Bronchial epithelial cell (primary cell): Measurements from ENCODE around the gene PSMD8. TPM values are rescaled to one million over a fixed set of nuclear protein-coding genes. Genes with fewer than 3 reads are reported as not detected.
"Not testable (repeated sequence)": the region's sequence is repeated elsewhere in the genome, so short reads cannot be mapped to it uniquely, and the experiment has no call there.

Experiments used
- DNase-seq: peaks from one replicate; pipeline ENCODE4 v3.0.0-alpha.2; 2010; ENCODE audit warnings: low read depth
- FAIRE-seq: peaks from 2 replicates; lab custom pipeline; 2011; peaks lifted over from hg19 to GRCh38; lab: Jason Lieb, UNC
- H3K27me3 ChIP-seq: 2 replicates; pipeline ENCODE4 v1.5.1; 2011; ENCODE audit warnings: low read length; ENCODE audit not compliant: control insufficient read depth, insufficient read depth
- H3K36me3 ChIP-seq: 2 replicates; pipeline ENCODE4 v1.5.1; 2011; ENCODE audit warnings: low read length; ENCODE audit not compliant: control insufficient read depth, insufficient read depth
- H3K4me3 ChIP-seq: 2 replicates; pipeline ENCODE4 v1.5.1; 2011; ENCODE audit warnings: mild to moderate bottlenecking, low read depth, low read length, control low read depth
- CTCF ChIP-seq: IDR thresholded peaks from 2 replicates; pipeline ENCODE4 v1.5.1; 2011; ENCODE audit warnings: mild to moderate bottlenecking, moderate library complexity, low read length, control low read depth, inconsistent platforms; ENCODE audit not compliant: insufficient read depth, severe bottlenecking
- total RNA-seq: library from RNA; depleted of rRNA; stranded (reverse); fragments of >200 nt; gene quantifications from 2 replicates; pipeline ENCODE4 v1.2.1, GENCODE V29; 2014

The PSMD8 gene
- total RNA-seq, 1 donor from 2014 or later, result 260 TPM

DNA sequence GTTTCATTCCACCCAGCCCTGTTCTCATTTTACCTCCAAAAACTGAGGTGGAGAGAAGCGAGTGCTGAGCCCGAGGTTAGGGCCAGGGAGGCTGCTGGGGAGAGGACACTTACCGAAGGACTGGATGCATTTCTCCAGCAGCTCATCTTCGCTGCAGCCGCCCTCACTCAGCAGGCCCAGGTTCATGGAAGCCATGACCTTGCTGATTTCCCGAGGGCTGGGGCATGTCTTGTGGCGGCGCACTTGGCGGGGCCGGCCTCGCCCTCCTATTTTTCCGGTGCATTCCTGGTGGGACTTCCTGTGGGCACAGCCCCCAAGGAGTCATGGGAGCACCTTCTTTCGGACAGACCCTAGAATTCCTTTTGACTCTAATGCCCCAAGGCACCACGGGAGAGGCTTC is 47.5 kb downstream of the PSMD8 start:
- FAIRE-seq (no peak), DNase-seq (no peak)
- Histone ChIP-seq H3K4me3 (no peak overlapping the region), H3K27me3 (no peaks in the 10 kb centered on the region), H3K36me3 (no peaks in the 10 kb centered on the region)
- no peak for TF ChIP-seq CTCF

DNA sequence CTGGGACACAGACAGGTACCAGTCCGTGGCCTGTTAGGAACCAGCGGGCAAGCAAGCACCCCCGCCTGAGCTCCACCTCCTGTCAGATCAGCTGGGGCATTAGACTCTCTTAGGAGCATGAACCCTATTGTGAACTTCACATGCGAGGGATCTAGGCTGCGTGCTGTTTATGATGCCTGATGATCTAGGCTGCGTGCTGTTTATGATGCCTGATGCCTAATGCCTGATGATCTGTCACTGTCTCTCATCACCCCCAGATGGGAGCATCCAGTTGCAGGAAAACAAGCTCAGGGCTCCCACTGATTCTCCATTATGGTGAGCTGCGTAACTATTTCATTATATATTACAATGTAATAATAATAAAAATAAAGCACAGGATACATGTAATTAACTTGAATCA is 48.1 kb downstream of the PSMD8 start:
- DNase-seq, result no peak
- no peaks in the 10 kb centered on the region for H3K27me3 ChIP-seq
- H3K4me3 ChIP-seq, result no peak overlapping the region
- H3K36me3 ChIP-seq, result no peaks in the 10 kb centered on the region
- TF ChIP-seq CTCF, result no peak
- no peak for FAIRE-seq

DNA sequence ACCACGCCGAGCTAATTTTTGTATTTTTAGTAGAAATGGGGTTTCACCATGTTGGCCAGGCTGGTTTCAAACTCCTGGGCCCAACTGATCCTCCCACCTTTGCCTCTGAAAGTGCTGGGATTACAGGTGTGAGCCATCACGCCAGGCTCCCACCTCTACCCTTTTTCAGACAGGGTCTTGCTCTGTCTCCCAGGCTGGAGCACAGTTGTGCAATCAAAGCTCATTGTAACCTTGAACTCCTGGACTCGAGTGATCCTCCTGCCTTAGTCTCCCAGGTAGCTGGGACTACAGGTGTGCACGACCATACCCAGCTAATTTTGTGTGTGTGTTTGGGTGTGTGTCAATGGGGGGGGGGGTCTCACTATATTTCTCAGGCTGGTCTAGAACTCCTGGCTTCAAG is 49.9 kb downstream of the PSMD8 start:
- FAIRE-seq (no peak), DNase-seq (no peak)
- no peak for TF ChIP-seq CTCF
- no peak overlapping the region for H3K4me3 ChIP-seq
- no peaks in the 10 kb centered on the region for H3K36me3 ChIP-seq
- H3K27me3 ChIP-seq, result no peaks in the 10 kb centered on the region

DNA sequence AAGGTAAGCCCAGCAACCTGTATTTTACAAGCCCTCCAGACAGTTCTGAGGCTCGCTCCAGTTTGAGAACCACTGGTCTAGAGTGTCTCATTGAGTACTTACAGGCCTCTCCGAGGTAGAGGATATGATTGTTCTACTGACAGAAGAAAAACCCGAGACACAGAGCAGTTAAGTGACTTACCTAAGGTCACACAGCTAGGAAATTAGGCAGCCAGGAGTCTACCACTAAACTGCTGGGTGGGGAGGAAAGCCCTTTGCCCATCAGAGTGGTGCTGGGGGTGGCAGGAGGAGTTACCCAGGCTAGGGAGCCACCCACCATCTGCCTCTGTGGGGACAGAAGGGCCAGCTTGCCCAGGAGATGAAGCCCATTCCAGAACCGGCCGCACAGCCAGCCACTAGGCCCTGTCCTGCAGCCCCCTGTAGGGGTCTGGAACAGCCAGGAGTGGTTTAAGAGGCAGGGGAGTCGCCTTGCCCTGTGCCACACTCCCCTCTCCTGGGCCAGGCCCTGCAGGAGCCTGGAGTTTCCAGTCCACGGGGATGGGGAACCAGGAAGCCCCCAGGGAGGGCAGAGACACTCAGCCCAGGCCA is 50.9 kb downstream of the PSMD8 start:
- TF ChIP-seq CTCF, result no peak
- DNase-seq, result no peak
- no peaks in the 10 kb centered on the region for H3K36me3 ChIP-seq
- no peak overlapping the region for H3K4me3 ChIP-seq
- FAIRE-seq, result no peak
- H3K27me3 ChIP-seq, result no peaks in the 10 kb centered on the region

- TF ChIP-seq CTCF, result no peak
- Histone ChIP-seq H3K36me3 (no peaks in the 10 kb centered on the region), H3K4me3 (no peak within 1 kb of the TSS), H3K27me3 (no peaks in the 10 kb centered on the region)
- no peak for DNase-seq
- FAIRE-seq, result no peak
Observed at GRCh38 chr19:38425810-38426466, 51.6 kb downstream of the PSMD8 start, which contains the start of gene RASGRP4. RASGRP4 (minus strand) TSS chr19:38426219; CDS start chr19:38426091, 128 bp downstream.

GRCh38 chr19:38427035-38427677 is 52.8 kb downstream of the PSMD8 start:
- DNase-seq, FAIRE-seq, H3K27me3 ChIP-seq, H3K36me3 ChIP-seq, H3K4me3 ChIP-seq: not testable (repeated sequence)
